Keratinocyte (primary cell): Measurements from ENCODE around the gene DNAH8.

Experiments used
- EZH2 ChIP-seq: IDR thresholded peaks from one replicate; pipeline ENCODE4 v1.6.1; 2012; ENCODE audit warnings: inconsistent platforms, mild to moderate bottlenecking, low read length, moderate library complexity
- TF ChIP-seq, protein P1 (sequence below), 3 experiments: IDR thresholded peaks in 1 of 3; conservative IDR thresholded peaks in 1 of 3; optimal IDR thresholded peaks in 1 of 3; 2 replicates in 2 of 3; 3 replicates in 1 of 3; pipeline versions ENCODE3 to v1.5.1; 2011; ENCODE audit warnings: low read length in 3 of 3, mild to moderate bottlenecking in 3 of 3, moderate library complexity in 2 of 3, control low read depth in 1 of 3, inconsistent platforms in 1 of 3; ENCODE audit not compliant: insufficient read depth in 2 of 3; ENCODE audit errors: extremely low read depth in 1 of 3

DNA sequence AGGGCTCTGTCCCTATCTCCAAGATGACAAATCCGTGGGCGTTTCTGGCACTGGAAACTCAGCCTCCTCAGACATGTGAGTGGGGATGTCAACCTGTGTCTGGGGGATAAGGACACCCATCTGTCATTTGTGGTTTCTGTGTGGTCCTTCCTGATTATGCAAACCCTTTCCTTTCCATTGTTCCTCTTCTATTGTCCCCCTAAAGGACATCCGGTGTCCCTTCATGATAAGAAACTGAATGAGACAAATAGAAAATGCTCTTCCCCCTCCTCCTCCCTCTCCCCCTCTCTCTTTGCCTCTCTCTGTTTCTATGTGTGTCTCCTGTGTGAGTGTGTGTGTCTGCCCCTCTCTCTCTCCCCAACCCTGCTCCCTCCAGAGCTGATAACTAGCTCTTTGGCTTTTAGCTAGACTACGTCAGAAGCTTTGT lies 322.0 kb downstream of the DNAH8 start:
- TF ChIP-seq, protein P1, sequence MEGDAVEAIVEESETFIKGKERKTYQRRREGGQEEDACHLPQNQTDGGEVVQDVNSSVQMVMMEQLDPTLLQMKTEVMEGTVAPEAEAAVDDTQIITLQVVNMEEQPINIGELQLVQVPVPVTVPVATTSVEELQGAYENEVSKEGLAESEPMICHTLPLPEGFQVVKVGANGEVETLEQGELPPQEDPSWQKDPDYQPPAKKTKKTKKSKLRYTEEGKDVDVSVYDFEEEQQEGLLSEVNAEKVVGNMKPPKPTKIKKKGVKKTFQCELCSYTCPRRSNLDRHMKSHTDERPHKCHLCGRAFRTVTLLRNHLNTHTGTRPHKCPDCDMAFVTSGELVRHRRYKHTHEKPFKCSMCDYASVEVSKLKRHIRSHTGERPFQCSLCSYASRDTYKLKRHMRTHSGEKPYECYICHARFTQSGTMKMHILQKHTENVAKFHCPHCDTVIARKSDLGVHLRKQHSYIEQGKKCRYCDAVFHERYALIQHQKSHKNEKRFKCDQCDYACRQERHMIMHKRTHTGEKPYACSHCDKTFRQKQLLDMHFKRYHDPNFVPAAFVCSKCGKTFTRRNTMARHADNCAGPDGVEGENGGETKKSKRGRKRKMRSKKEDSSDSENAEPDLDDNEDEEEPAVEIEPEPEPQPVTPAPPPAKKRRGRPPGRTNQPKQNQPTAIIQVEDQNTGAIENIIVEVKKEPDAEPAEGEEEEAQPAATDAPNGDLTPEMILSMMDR (optimal IDR thresholded peaks at IDR 0.05 in 1 of 3, IDR thresholded peaks at IDR 0.05 in 1 of 3, conservative IDR thresholded peaks at IDR 0.05 in 1 of 3; ENCODE audit: extremely low read depth in 1 of 3, insufficient read depth in 2 of 3, low read length in 3 of 3): no peak
- no peak for TF ChIP-seq EZH2
